B cell (primary cell): ENCODE measurements around the gene TF. TPM values are rescaled to one million over a fixed set of nuclear protein-coding genes. Genes with fewer than 3 reads are reported as not detected.

ENCODE experiments used
- ATAC-seq: fragments of 200-7000 bp; cut with Tn5 transposase; one replicate; pipeline ENCODE4 v1.10.0; 2021; ENCODE audit warnings: low read depth, mild to moderate bottlenecking, moderate number of reproducible peaks, moderate library complexity
- CTCF ChIA-PET: fragments of 350-600 bp; sonication (Branson Sonifier 250); formaldehyde crosslinking; loops from one replicate; lab custom pipeline; 2021; ENCODE audit warnings: antibody characterized with exemption, inconsistent platforms; lab: Charles Lee
- POLR2A ChIA-PET: fragments of 350-600 bp; sonication (Branson Sonifier 250); formaldehyde crosslinking; loops from one replicate; lab custom pipeline; 2021; ENCODE audit warnings: antibody characterized with exemption; lab: Charles Lee
- DNase-seq: peaks from one replicate; pipeline ENCODE4 v3.0.0; 2013
- H2AFZ ChIP-seq: 2 replicates; pipeline ENCODE4 v1.6.1; 2012; ENCODE audit warnings: mild to moderate bottlenecking, low read depth, low read length; ENCODE audit not compliant: insufficient read depth, poor library complexity, severe bottlenecking
- H3K27ac ChIP-seq, 2 donors: 1 replicate in 1 of 2; 2 replicates in 1 of 2; pipeline ENCODE4 v1.5.1; 2012 to 2013; ENCODE audit warnings: low read length in 2 of 2, mild to moderate bottlenecking in 2 of 2, moderate library complexity in 1 of 2
- H3K27me3 ChIP-seq, 4 experiments: fragments of 200-600 bp in 1 of 4; sonication (generic) in 1 of 4; replicated peaks in 1 of 4; 1 replicate in 2 of 4; 2 replicates in 2 of 4; pipeline versions ENCODE4 v1.6.1 to v1.7.0; 2013 to 2016; ENCODE audit warnings: low read length in 3 of 4, mild to moderate bottlenecking in 2 of 4, mixed read lengths in 1 of 4, moderate library complexity in 1 of 4; ENCODE audit not compliant: insufficient read depth in 4 of 4, control insufficient read depth in 3 of 4; ENCODE audit errors: control extremely low read depth in 1 of 4
- H3K36me3 ChIP-seq, 2 experiments: replicated peaks in 1 of 2; 1 replicate in 1 of 2; 2 replicates in 1 of 2; pipeline versions ENCODE4 v1.6.1 to v1.7.1; 2013; ENCODE audit warnings: low read length in 1 of 2; ENCODE audit not compliant: insufficient read depth in 2 of 2, control insufficient read depth in 1 of 2; ENCODE audit errors: control extremely low read depth in 1 of 2, extremely low read depth in 1 of 2
- H3K4me1 ChIP-seq, 2 donors: fragments of 200-600 bp in 1 of 2; sonication (generic) in 1 of 2; 1 replicate in 1 of 2; 2 replicates in 1 of 2; pipeline versions ENCODE4 v1.5.1 to v1.6.1; 2013 to 2017; ENCODE audit warnings: low read length in 2 of 2; ENCODE audit not compliant: control insufficient read depth in 2 of 2, insufficient read depth in 2 of 2
- H3K4me2 ChIP-seq: replicated peaks from 2 replicates; pipeline ENCODE3; 2012; ENCODE audit warnings: mild to moderate bottlenecking, low read depth, low read length; ENCODE audit not compliant: poor library complexity, severe bottlenecking
- H3K4me3 ChIP-seq, 5 experiments: fragments of 200-600 bp in 1 of 5; sonication (generic) in 1 of 5; 1 replicate in 3 of 5; 2 replicates in 2 of 5; pipeline versions ENCODE4 v1.5.1 to v1.7.0; 2011 to 2016; ENCODE audit warnings: low read length in 4 of 5, mild to moderate bottlenecking in 4 of 5, low read depth in 2 of 5, control low read depth in 1 of 5, moderate library complexity in 1 of 5; ENCODE audit not compliant: insufficient read depth in 1 of 5; ENCODE audit errors: control extremely low read depth in 1 of 5, extremely low read depth in 1 of 5
- H3K79me2 ChIP-seq: fragments of 200-600 bp; sonication (generic); one replicate; pipeline ENCODE4 v1.6.0; 2016; ENCODE audit warnings: low read length; ENCODE audit not compliant: control insufficient read depth, insufficient read depth
- H3K9ac ChIP-seq: fragments of 200-600 bp; sonication (generic); 2 replicates; pipeline ENCODE4 v1.6.1; 2017; ENCODE audit warnings: mild to moderate bottlenecking, low read length, moderate library complexity
- H3K9me3 ChIP-seq, 3 donors: one replicate each; pipeline versions ENCODE4 v1.6.1 to v1.7.1; 2013; ENCODE audit warnings: low read length in 2 of 3; ENCODE audit not compliant: control insufficient read depth in 2 of 3, insufficient read depth in 1 of 3; ENCODE audit errors: control extremely low read depth in 1 of 3
- H4K20me1 ChIP-seq: 2 replicates; pipeline ENCODE4 v1.6.0; 2012; ENCODE audit warnings: mild to moderate bottlenecking, low read length; ENCODE audit not compliant: insufficient read depth, control insufficient read depth, poor library complexity, severe bottlenecking
- H3K27ac Mint-ChIP-seq: one replicate; pipeline ENCODE4 v1.8.0; 2021; ENCODE audit warnings: mixed read lengths
- H3K27me3 Mint-ChIP-seq: one replicate; pipeline ENCODE4 v1.8.0; 2021; ENCODE audit warnings: mixed read lengths
- H3K4me1 Mint-ChIP-seq: one replicate; pipeline ENCODE4 v1.8.0; 2021; ENCODE audit warnings: mixed read lengths
- H3K4me3 Mint-ChIP-seq: one replicate; pipeline ENCODE4 v1.8.0; 2021; ENCODE audit warnings: mixed read lengths
- H3K9me3 Mint-ChIP-seq: one replicate; pipeline ENCODE4 v1.8.0; 2022; ENCODE audit warnings: mixed read lengths; ENCODE audit not compliant: insufficient read depth
- EZH2 ChIP-seq: IDR thresholded peaks from 2 replicates; pipeline ENCODE4 v1.6.1; 2012; ENCODE audit warnings: borderline replicate concordance, low read depth, mild to moderate bottlenecking, moderate library complexity, low read length; ENCODE audit not compliant: insufficient read depth, poor library complexity, severe bottlenecking
- WGBS: methylation state at CpG from one replicate; pipeline ENCODE4 v1.1.5; 2013; ENCODE audit warnings: missing lambda C conversion rate; ENCODE audit not compliant: insufficient coverage; 5-methylcytosine and 5-hydroxymethylcytosine counted together
- intact Hi-C: fragments of 100-400 bp; cut with micrococcal nuclease; formaldehyde crosslinking; loops from one replicate; pipeline ENCODE4 v1.10.0; 2022
- polyA plus RNA-seq: library from polyadenylated mRNA; depleted of rRNA; stranded (reverse); fragments of >200 nt; gene quantifications from 2 replicates; pipeline ENCODE4 v1.2.3, GENCODE V29; 2012
- total RNA-seq, 2 donors: library from RNA; stranded (reverse); fragments of 120-200 nt in 1 of 2; gene quantifications; 1 replicate in 1 of 2; 2 replicates in 1 of 2; pipeline versions ENCODE4 v1.2.3 to v1.2.4, GENCODE V29; 2013 to 2022
- TF ChIP-seq, protein P1 (sequence below): fragments of 200-600 bp; IDR thresholded peaks from one replicate; pipeline ENCODE4 v1.8.0; 2022; ENCODE audit warnings: antibody characterized with exemption, mild to moderate bottlenecking

TF gene
- total and polyA plus RNA-seq, 2 donors (not counting 1 experiment from before 2014, with no cell fraction given): 0.27 to 0.37 TPM

- H3K9me3 ChIP-seq: no peaks in the 10 kb centered on the region
- Mint-ChIP-seq H3K9me3 (no peaks in the 10 kb centered on the region), H3K27ac (no peak overlapping the region), H3K4me3 (no peak overlapping the region), H3K4me1 (no peaks in the 10 kb centered on the region), H3K27me3 (no peaks in the 10 kb centered on the region)
- no peak overlapping the region for H3K4me3 ChIP-seq
- no peaks in the 10 kb centered on the region for H3K4me1 ChIP-seq
- no peak overlapping the region for H3K9ac ChIP-seq
- H4K20me1 ChIP-seq: no peaks in the 10 kb centered on the region
- H3K4me2 ChIP-seq: no peak overlapping the region
- intact Hi-C loops: no loop called here
- TF ChIP-seq, protein P1, sequence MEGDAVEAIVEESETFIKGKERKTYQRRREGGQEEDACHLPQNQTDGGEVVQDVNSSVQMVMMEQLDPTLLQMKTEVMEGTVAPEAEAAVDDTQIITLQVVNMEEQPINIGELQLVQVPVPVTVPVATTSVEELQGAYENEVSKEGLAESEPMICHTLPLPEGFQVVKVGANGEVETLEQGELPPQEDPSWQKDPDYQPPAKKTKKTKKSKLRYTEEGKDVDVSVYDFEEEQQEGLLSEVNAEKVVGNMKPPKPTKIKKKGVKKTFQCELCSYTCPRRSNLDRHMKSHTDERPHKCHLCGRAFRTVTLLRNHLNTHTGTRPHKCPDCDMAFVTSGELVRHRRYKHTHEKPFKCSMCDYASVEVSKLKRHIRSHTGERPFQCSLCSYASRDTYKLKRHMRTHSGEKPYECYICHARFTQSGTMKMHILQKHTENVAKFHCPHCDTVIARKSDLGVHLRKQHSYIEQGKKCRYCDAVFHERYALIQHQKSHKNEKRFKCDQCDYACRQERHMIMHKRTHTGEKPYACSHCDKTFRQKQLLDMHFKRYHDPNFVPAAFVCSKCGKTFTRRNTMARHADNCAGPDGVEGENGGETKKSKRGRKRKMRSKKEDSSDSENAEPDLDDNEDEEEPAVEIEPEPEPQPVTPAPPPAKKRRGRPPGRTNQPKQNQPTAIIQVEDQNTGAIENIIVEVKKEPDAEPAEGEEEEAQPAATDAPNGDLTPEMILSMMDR: no peak
- no peak for TF ChIP-seq EZH2
- no peak overlapping the region for H2AFZ ChIP-seq
- DNase-seq (no peak), ATAC-seq (no peak)
- WGBS: 93% methylated on average over 1 of the region's 3 CpGs
- H3K27ac ChIP-seq: no peak overlapping the region
- H3K79me2 ChIP-seq: no peaks in the 10 kb centered on the region
- ChIA-PET POLR2A (no interaction called here), CTCF (interaction anchor here (1.5 kb wide), 2 partner anchors 653 to 1095 kb away, joined by 4 to 6 read pairs; no protein-coding TSS in a partner anchor)
- no peaks in the 10 kb centered on the region for H3K27me3 ChIP-seq
- peaks cover 9 to 87% of the 10 kb centered on the region in 2 experiments for H3K36me3 ChIP-seq
Observed at GRCh38 chr3:133820889-133821675, 74.9 kb downstream of the TF start.
